ENCODE data around the gene DYNLL1.

DNA sequence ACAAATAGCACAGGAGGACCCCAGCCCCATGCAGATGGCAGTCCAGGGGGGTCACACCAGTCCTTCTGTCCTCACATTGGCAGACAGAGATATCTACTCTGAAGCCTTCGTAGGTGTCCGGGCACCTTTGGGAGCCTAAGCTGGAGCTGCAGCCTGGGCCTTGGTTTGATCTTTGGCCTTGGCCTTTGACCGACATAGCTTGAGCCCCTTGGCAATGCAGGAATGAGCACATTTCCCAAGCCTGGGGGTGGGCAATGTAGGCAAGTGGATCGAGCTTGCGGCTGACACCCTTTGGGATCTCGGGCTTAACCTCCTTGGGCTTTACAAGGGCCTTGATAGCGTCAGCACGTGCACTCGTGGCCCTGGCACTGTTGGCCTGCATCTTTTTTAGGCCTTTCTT, 26.7 kb downstream of the DYNLL1 start:
- no peak for TF ChIP-seq FOSL1 (IDR thresholded peaks at IDR 0.05; ENCODE audit: low read depth)
- no peak for TF ChIP-seq POLR2AphosphoS5 (IDR thresholded peaks at IDR 0.05; ENCODE audit: low read depth, low read length)
- TF ChIP-seq, protein P1, sequence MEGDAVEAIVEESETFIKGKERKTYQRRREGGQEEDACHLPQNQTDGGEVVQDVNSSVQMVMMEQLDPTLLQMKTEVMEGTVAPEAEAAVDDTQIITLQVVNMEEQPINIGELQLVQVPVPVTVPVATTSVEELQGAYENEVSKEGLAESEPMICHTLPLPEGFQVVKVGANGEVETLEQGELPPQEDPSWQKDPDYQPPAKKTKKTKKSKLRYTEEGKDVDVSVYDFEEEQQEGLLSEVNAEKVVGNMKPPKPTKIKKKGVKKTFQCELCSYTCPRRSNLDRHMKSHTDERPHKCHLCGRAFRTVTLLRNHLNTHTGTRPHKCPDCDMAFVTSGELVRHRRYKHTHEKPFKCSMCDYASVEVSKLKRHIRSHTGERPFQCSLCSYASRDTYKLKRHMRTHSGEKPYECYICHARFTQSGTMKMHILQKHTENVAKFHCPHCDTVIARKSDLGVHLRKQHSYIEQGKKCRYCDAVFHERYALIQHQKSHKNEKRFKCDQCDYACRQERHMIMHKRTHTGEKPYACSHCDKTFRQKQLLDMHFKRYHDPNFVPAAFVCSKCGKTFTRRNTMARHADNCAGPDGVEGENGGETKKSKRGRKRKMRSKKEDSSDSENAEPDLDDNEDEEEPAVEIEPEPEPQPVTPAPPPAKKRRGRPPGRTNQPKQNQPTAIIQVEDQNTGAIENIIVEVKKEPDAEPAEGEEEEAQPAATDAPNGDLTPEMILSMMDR (IDR thresholded peaks at IDR 0.05 in 2 of 3, conservative IDR thresholded peaks at IDR 0.05 in 1 of 3; ENCODE audit: borderline replicate concordance in 1 of 3, insufficient read depth in 1 of 3, low read depth in 2 of 3, low read length in 2 of 3): no peak
- no peak for TF ChIP-seq TCF7L2 (IDR thresholded peaks at IDR 0.05; ENCODE audit: borderline replicate concordance, extremely low read depth, insufficient read depth, insufficient read length)
- TF ChIP-seq EZH2 (IDR thresholded peaks at IDR 0.05): no peak
- TF ChIP-seq, protein P2, sequence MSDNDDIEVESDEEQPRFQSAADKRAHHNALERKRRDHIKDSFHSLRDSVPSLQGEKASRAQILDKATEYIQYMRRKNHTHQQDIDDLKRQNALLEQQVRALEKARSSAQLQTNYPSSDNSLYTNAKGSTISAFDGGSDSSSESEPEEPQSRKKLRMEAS (IDR thresholded peaks at IDR 0.05): no peak
- TF ChIP-seq YY1 (IDR thresholded peaks at IDR 0.05; ENCODE audit: extremely low read depth, insufficient replicate concordance, low read depth, low read length): no peak
